ENCODE measurements around the gene FZD7. TPM values are rescaled to one million over a fixed set of nuclear protein-coding genes. Genes with fewer than 3 reads are reported as not detected.

The FZD7 gene
- total and polyA plus RNA-seq, 10 of the 15 experiments (the other 5 are each of a cell fraction or from before 2014, with no cell fraction given): 0.24 to 2.4 (median 0.75) TPM

GRCh38 chr2:202002381-202002780 lies 31.3 kb upstream of the FZD7 start (continued):
- TF ChIP-seq USF2 (IDR thresholded peaks at IDR 0.05; ENCODE audit: borderline replicate concordance, low read depth, low read length) (no peak), TCF7 (IDR thresholded peaks at IDR 0.05; ENCODE audit: borderline replicate concordance) (no peak), CBX3 (IDR thresholded peaks at IDR 0.05; ENCODE audit: borderline replicate concordance, low read depth) (no peak), MEF2A (IDR thresholded peaks at IDR 0.05; ENCODE audit: insufficient read depth, low read depth, low read length) (no peak), DPF2 (IDR thresholded peaks at IDR 0.05) (no peak), RELA (IDR thresholded peaks at IDR 0.05; ENCODE audit: borderline replicate concordance, partially characterized antibody) (no peak), FOXK2 (IDR thresholded peaks at IDR 0.05) (no peak), BRCA1 (IDR thresholded peaks at IDR 0.05; ENCODE audit: low read depth, low read length) (no peak), ZNF622 (IDR thresholded peaks at IDR 0.05) (no peak)

- Histone ChIP-seq H2AFZ (ENCODE audit: control insufficient read depth, low read depth, low read length) (no peak overlapping the region), H3K9me3 (replicated peaks; ENCODE audit: control insufficient read depth, insufficient read depth, low read length) (no peaks in the 10 kb centered on the region), H3K27ac (ENCODE audit: control insufficient read depth, insufficient read depth) (no peak overlapping the region), H3K36me3 (ENCODE audit: control insufficient read depth in 2 of 2, insufficient read depth in 2 of 2, low read length in 1 of 2) (no peaks in the 10 kb centered on the region), H3K9ac (ENCODE audit: control insufficient read depth, insufficient read depth, low read length) (no peak overlapping the region), H3K4me3 (no peak overlapping the region), H3K79me2 (ENCODE audit: control insufficient read depth, insufficient read depth, low read length) (no peaks in the 10 kb centered on the region), H4K20me1 (ENCODE audit: control insufficient read depth, insufficient read depth) (no peaks in the 10 kb centered on the region), H3K27me3 (replicated peaks in 1 of 2; ENCODE audit: control insufficient read depth in 2 of 2, insufficient read depth in 2 of 2, low read length in 1 of 2) (no peaks in the 10 kb centered on the region), H3K4me2 (ENCODE audit: control insufficient read depth, insufficient read depth) (peak overlapping the region; percentile 28), H3K4me1 (ENCODE audit: control insufficient read depth, insufficient read depth, low read length) (peaks cover 23% of the 10 kb centered on the region)
- SMC1A ChIA-PET (ENCODE audit: uncharacterized antibody, unreplicated experiment): interaction anchor here (0.6 to 2.9 kb wide), 25 partner anchors 9 to 740 kb away, joined by 3 to 18 read pairs (median 3); no protein-coding TSS in a partner anchor
- CTCF ChIA-PET: interaction anchor here (0.6 to 2.3 kb wide), 15 partner anchors 9 to 772 kb away, joined by 3 to 9 read pairs (median 3); partner anchors contain the start of gene ALS2
- intact Hi-C loops (cut with micrococcal nuclease; ENCODE audit: unreplicated experiment): no loop called here
- RAD21 ChIA-PET (ENCODE audit: unreplicated experiment): interaction anchor here (0.6 to 1.3 kb wide), 11 partner anchors 8 to 168 kb away, joined by 3 to 9 read pairs (median 4); no protein-coding TSS in a partner anchor
- 72% methylated on average over 3 of the region's 3 CpGs for WGBS (ENCODE audit: insufficient coverage, insufficient replicate concordance, low lambda C conversion rate, missing lambda C conversion rate)
- FAIRE-seq (peak; percentile 18), DNase-seq (ENCODE audit: low read depth, low spot score) (peak; percentile 21), ATAC-seq (peak; percentile 73)
- BruUV-seq (replicated peaks): no TSS peak
- in situ Hi-C loops (cut with MboI): no loop called here
- POLR2A ChIA-PET: interaction anchor here (0.6 to 1.3 kb wide), 8 partner anchors 8 to 131 kb away, joined by 3 to 6 read pairs (median 3); no protein-coding TSS in a partner anchor
- 0 out of 2 replicates have a peak, but pooled peaks have one; percentile 28 for TF ChIP-seq NBN (IDR thresholded peaks at IDR 0.05)
- TF ChIP-seq POU2F2 (IDR thresholded peaks at IDR 0.05; ENCODE audit: borderline replicate concordance, low read depth, low read length): peak; percentile 22; the same call in 1 of the 3 replicates
- TF ChIP-seq ATF7 (IDR thresholded peaks at IDR 0.05; ENCODE audit: low read depth): peak; percentile 50; the same call in 1 of the 2 replicates
- TF ChIP-seq IRF3 (IDR thresholded peaks at IDR 0.05): no peak
- TF ChIP-seq TCF12 (IDR thresholded peaks at IDR 0.05; ENCODE audit: low read depth, low read length): peak; percentile 95
- no peak for TF ChIP-seq YBX1 (IDR thresholded peaks at IDR 0.05)
- TF ChIP-seq RELB (IDR thresholded peaks at IDR 0.05; ENCODE audit: low read depth): peak; percentile 72
- no peak for TF ChIP-seq GATAD2B (conservative IDR thresholded peaks at IDR 0.05; ENCODE audit: low read depth)
- peak; percentile 83 for TF ChIP-seq NR2F1 (conservative IDR thresholded peaks at IDR 0.05)
- TF ChIP-seq HCFC1 (IDR thresholded peaks at IDR 0.05; ENCODE audit: low read length): no peak
- TF ChIP-seq STAT3 (IDR thresholded peaks at IDR 0.05; ENCODE audit: low read depth, low read length): no peak
- no peak for TF ChIP-seq ZNF622 (IDR thresholded peaks at IDR 0.05)
- TF ChIP-seq RUNX3 (IDR thresholded peaks at IDR 0.05; ENCODE audit: low read length): peak; percentile 15; the same call in 1 of the 2 replicates
- TF ChIP-seq TCF3 (IDR thresholded peaks at IDR 0.05; ENCODE audit: borderline replicate concordance, insufficient read depth, low read depth, low read length): peak; percentile 67; the same call in 1 of the 2 replicates
Observed at GRCh38 chr2:202005272-202005887, 28.3 kb upstream of the FZD7 start.

Data from GM12878 (cell line).